Measurements from ENCODE around the gene IREB2.

IREB2 gene

DNA sequence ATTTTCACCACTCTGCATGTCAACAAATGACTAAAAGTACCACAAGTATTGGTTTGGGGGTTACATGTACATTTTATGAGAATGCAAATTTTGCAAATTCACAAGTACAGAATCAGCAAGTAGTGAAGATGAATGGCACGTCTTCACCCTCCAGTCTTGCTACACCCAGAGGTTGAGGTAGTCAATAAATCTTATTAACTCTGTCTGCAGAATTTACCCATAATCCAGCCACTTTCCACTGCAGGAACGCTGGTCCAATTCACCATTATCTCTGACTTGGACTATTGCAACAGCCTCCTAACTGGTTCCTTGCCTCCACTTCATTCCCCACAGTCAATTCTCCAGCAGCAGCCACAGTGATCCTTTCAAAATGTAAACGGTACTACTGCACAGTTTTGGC lies 112.8 kb downstream of the IREB2 start:
- DNase-seq (ENCODE audit: low read depth) = no peak

All from stimulated activated CD8-positive, alpha-beta memory T cell treated with anti-CD3 and anti-CD28 coated beads, Interleukin-4, amount 100 ng/mL, for 24 hours (primary cell).